ENCODE measurements around the gene TEC.

Gene TEC

GRCh38 chr4:48129307-48130014 lies 140.2 kb downstream of the TEC start:
- Mint-ChIP-seq H3K36me3 (ENCODE audit: low read depth) (peaks cover 3% of the 10 kb centered on the region), H3K4me3 (peak overlapping the region; percentile 83), H3K27me3 (no peaks in the 10 kb centered on the region), H3K27ac (peak overlapping the region; percentile 93), H3K4me1 (peaks cover 95% of the 10 kb centered on the region), H3K9me3 (no peaks in the 10 kb centered on the region)
- DNase-seq (peak; percentile 65), ATAC-seq (peak; percentile 50)

DNA sequence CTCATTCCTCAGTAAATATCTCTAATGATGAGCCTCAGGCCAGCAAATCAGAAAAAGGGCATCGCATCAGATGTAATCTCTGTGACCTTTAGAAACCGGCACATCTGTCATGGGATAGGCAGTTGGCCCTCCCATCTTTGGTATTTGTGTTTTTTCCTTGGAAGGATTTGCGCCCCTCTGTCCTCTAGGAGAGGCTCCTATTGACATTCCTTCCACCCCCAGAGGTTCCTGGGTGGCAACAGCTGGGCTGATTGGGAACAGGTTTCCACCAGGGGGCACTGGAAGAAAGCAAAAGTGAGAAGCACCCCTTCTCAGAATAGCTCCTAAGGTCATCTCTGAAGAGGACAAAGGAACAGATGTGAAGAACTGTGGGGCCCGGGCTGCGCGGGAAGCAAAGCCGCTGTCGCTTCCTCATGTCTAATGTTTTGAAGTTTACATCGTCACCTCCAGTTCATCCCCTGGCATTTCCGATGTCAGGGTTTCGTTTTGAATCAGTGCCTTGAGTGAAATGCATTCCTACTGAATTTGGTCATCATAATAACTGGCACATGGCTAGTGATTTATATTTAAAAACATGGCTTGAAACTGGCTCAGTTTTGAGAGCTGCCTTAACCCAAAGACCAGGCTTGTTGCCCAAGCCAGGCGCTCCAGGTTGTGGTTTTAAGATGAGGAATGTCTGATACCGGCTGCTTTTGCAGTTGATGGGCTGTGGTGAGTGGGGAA lies 141.8 kb downstream of the TEC start:
- DNase-seq (peak; percentile 81), ATAC-seq (peak; percentile 81)
- no peaks in the 10 kb centered on the region for H3K27me3 Mint-ChIP-seq
- peaks cover 3% of the 10 kb centered on the region for H3K36me3 Mint-ChIP-seq (ENCODE audit: low read depth)
- peaks cover 98% of the 10 kb centered on the region for H3K4me1 Mint-ChIP-seq
- H3K9me3 Mint-ChIP-seq: no peaks in the 10 kb centered on the region
- peak overlapping the region; percentile 83 for H3K4me3 Mint-ChIP-seq
- peak overlapping the region; percentile 93 for H3K27ac Mint-ChIP-seq

- ATAC-seq: no peak
- Mint-ChIP-seq H3K4me1 (peaks cover 93% of the 10 kb centered on the region), H3K4me3 (peak overlapping the region; percentile 83), H3K27me3 (no peaks in the 10 kb centered on the region), H3K9me3 (no peaks in the 10 kb centered on the region), H3K36me3 (ENCODE audit: low read depth) (peaks cover 3% of the 10 kb centered on the region), H3K27ac (peak overlapping the region; percentile 93)
- DNase-seq: no peak
These were observed 142.4 kb downstream of the TEC start for GRCh38 chr4:48127231-48127630.

GRCh38 chr4:48126621-48127020 lies 143.0 kb downstream of the TEC start:
- no peak for ATAC-seq
- DNase-seq: no peak
- H3K9me3 Mint-ChIP-seq: no peaks in the 10 kb centered on the region
- H3K4me1 Mint-ChIP-seq: peaks cover 87% of the 10 kb centered on the region
- no peaks in the 10 kb centered on the region for H3K27me3 Mint-ChIP-seq
- H3K4me3 Mint-ChIP-seq: no peak overlapping the region
- peaks cover 3% of the 10 kb centered on the region for H3K36me3 Mint-ChIP-seq (ENCODE audit: low read depth)
- peak overlapping the region; percentile 89 for H3K27ac Mint-ChIP-seq

GRCh38 chr4:48124870-48125269 lies 144.8 kb downstream of the TEC start:
- Mint-ChIP-seq H3K27me3 (no peaks in the 10 kb centered on the region), H3K36me3 (ENCODE audit: low read depth) (peaks cover 3% of the 10 kb centered on the region), H3K27ac (peak overlapping the region; percentile 89), H3K9me3 (no peaks in the 10 kb centered on the region), H3K4me3 (peak overlapping the region; percentile 56), H3K4me1 (peaks cover 69% of the 10 kb centered on the region)
- ATAC-seq (peak; percentile 31), DNase-seq (no peak)

DNA sequence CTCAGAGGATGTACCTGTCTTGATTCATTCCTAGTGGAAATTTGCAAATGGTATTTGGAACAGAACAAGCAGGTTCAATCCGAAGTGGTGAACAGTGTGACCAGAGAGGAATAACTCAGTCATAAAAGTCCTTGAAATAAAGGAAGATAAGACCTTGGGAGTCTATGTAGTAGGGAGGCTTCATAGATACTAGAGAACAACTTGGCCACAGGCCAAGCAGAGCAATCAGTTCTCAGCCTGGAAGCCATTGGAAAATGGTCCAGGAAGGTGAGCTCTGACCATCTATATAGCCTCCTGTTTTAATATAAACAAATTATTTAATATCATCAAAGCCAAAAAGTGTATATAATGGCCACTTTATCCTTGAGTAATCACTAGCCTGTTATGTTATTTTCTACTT lies 146.9 kb downstream of the TEC start:
- H3K27me3 Mint-ChIP-seq: no peaks in the 10 kb centered on the region
- no peak overlapping the region for H3K27ac Mint-ChIP-seq
- ATAC-seq (no peak), DNase-seq (no peak)
- no peaks in the 10 kb centered on the region for H3K9me3 Mint-ChIP-seq
- H3K36me3 Mint-ChIP-seq (ENCODE audit: low read depth): peaks cover 3% of the 10 kb centered on the region
- peaks cover 69% of the 10 kb centered on the region for H3K4me1 Mint-ChIP-seq
- no peak overlapping the region for H3K4me3 Mint-ChIP-seq

DNA sequence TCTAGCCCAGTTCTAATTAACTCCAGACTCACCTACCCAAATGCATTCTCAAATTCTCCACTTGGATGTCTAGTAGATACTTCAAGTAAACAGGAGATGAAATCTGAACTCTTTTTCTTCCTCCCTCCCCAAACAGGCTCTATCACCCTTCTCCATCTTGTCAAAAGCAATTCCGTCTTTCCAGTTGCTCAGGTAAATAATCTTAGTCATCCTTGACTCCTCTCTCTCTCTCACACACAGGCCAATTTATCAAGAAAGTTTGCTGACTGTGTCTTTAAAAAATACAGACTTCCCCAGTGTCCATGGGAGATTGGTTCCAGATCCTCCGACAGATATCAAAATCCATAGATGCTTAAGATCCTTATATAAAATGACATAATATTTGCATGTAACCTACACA lies 148.5 kb downstream of the TEC start:
- no peak overlapping the region for H3K4me3 Mint-ChIP-seq
- peaks cover 69% of the 10 kb centered on the region for H3K4me1 Mint-ChIP-seq
- H3K27ac Mint-ChIP-seq: no peak overlapping the region
- no peak for ATAC-seq
- H3K27me3 Mint-ChIP-seq: no peaks in the 10 kb centered on the region
- peaks cover 3% of the 10 kb centered on the region for H3K36me3 Mint-ChIP-seq (ENCODE audit: low read depth)
- H3K9me3 Mint-ChIP-seq: no peaks in the 10 kb centered on the region
- DNase-seq: no peak

DNA sequence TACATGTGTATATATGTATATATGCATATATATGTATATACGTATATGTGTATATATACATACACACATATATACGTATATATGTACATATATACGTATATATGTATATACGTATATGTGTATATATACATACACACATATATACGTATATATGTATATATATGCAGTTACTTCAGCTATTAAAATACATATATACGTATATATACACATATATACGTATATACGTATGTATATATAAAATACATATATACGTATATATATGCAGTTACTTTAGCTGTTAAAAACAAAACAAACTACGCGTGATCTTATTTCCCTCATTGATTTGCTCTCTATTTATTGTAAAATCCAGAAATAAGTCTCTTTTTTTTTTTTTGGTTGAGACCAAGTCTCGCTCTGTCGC lies 149.5 kb downstream of the TEC start:
- no peaks in the 10 kb centered on the region for H3K36me3 Mint-ChIP-seq (ENCODE audit: low read depth)
- no peak for ATAC-seq
- DNase-seq: no peak
- no peak overlapping the region for H3K4me3 Mint-ChIP-seq
- no peaks in the 10 kb centered on the region for H3K27me3 Mint-ChIP-seq
- peaks cover 63% of the 10 kb centered on the region for H3K4me1 Mint-ChIP-seq
- H3K9me3 Mint-ChIP-seq: no peaks in the 10 kb centered on the region
- H3K27ac Mint-ChIP-seq: no peak overlapping the region

- H3K27ac Mint-ChIP-seq: peak overlapping the region; percentile 10
- no peaks in the 10 kb centered on the region for H3K36me3 Mint-ChIP-seq (ENCODE audit: low read depth)
- H3K4me3 Mint-ChIP-seq: no peak overlapping the region
These were observed 150.0 kb downstream of the TEC start for GRCh38 chr4:48119646-48120045.

GRCh38 chr4:48118081-48118480 lies 151.6 kb downstream of the TEC start:
- Mint-ChIP-seq H3K27ac (peak overlapping the region; percentile 1), H3K9me3 (no peaks in the 10 kb centered on the region), H3K4me3 (no peak overlapping the region), H3K36me3 (ENCODE audit: low read depth) (peaks cover 3% of the 10 kb centered on the region), H3K27me3 (no peaks in the 10 kb centered on the region), H3K4me1 (peaks cover 58% of the 10 kb centered on the region)
- no peak for DNase-seq
- no peak for ATAC-seq

More at GRCh38 chr4:48119646-48120045, 150.0 kb downstream of the TEC start:
- DNase-seq (no peak), ATAC-seq (no peak)
- Mint-ChIP-seq H3K4me1 (peaks cover 59% of the 10 kb centered on the region), H3K9me3 (no peaks in the 10 kb centered on the region), H3K27me3 (no peaks in the 10 kb centered on the region)

GRCh38 chr4:48116582-48116981 lies 153.1 kb downstream of the TEC start:
- ATAC-seq (no peak), DNase-seq (no peak)
- H3K4me1 Mint-ChIP-seq: peaks cover 72% of the 10 kb centered on the region
- H3K27me3 Mint-ChIP-seq: no peaks in the 10 kb centered on the region
- no peaks in the 10 kb centered on the region for H3K9me3 Mint-ChIP-seq
- H3K27ac Mint-ChIP-seq: peak overlapping the region; percentile 10
- H3K36me3 Mint-ChIP-seq (ENCODE audit: low read depth): peaks cover 3% of the 10 kb centered on the region
- no peak overlapping the region for H3K4me3 Mint-ChIP-seq

DNA sequence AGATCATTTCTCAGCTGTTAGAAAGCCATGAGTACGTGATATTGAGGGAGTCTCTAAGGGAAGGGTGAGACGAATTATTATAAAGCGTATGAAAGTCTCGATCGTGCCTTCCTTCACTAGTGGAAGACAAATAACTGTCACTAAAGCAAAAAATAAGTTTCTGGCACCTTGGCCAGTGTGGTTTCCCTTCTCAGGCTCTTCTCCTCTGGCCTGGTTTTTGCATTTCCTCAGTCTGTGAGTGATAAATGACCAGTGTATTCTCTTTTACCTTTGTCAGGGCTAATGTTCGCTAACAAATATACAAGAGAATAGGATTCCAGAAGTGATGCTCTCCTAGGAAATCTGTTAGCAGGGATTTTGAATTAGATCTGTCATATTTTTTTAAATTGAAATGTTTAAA lies 155.2 kb downstream of the TEC start:
- H3K27ac Mint-ChIP-seq: peak overlapping the region; percentile 65

DNA sequence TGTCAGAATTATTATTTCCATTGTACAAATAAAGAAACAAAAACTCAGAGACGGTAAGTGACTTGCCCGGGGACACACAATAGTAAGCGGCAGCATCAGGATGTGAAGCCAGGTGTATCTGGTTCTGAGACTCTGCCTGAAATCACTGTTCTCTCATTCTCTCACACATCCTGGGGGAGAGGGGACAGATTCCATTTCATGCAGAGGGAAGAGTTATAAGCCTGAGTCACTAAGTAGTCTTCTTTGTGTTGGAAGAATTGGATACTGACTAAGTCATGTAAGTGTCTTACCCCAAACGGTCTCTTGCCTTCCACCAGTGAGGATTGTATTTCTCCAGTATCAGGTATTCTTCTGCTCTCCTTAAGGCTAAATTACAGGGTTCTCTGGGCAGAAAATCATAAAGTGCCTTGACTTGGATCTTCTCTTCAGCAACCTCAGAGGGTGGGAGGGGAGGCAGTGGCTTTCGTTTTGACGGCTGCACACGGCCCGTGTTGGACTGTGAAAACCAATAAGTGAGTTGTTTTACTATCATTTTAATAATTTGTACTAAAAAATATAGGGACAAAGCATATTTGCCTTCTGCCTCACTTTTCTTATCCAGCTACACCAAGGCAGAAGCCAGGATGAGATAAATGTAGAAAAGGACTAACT lies 157.5 kb downstream of the TEC start:
- Mint-ChIP-seq H3K4me3 (peak overlapping the region; percentile 55), H3K27ac (peak overlapping the region; percentile 65), H3K4me1 (peaks cover 64% of the 10 kb centered on the region), H3K9me3 (no peaks in the 10 kb centered on the region), H3K27me3 (no peaks in the 10 kb centered on the region), H3K36me3 (ENCODE audit: low read depth) (peaks cover 3% of the 10 kb centered on the region)
- peak; percentile 61 for ATAC-seq
- DNase-seq: no peak

More for the DNA sequence above, 155.2 kb downstream of the TEC start:
- Mint-ChIP-seq H3K4me3 (peak overlapping the region; percentile 59), H3K9me3 (no peaks in the 10 kb centered on the region), H3K27me3 (no peaks in the 10 kb centered on the region), H3K36me3 (ENCODE audit: low read depth) (peaks cover 3% of the 10 kb centered on the region), H3K4me1 (peaks cover 83% of the 10 kb centered on the region)
- ATAC-seq: no peak
- no peak for DNase-seq

DNA sequence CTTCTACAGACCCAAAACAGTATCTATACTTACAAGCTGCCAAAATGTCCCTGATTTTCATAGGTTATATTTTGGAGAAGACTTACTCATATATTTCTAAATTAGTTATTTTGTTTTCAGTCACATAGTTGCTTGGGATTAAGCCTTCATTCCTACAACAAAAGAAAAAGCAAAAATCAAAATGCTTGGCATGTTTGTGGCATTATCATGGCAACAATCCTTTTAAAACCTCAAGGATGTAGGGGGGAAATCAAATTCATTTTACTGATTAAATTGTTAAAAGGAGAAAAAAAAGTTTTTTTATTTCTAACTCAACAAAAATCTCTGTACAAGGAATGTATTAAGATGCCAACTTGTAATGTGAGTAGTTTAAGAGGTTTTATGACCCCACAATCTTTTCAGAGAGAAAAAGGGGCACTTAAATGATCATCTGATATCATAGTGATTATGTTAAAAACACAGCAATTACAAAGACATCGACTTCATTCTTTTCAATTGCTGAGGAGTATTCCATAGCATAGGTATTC lies 159.1 kb downstream of the TEC start:
- ATAC-seq (no peak), DNase-seq (no peak)
- H3K4me3 Mint-ChIP-seq: no peak overlapping the region
- peaks cover 62% of the 10 kb centered on the region for H3K4me1 Mint-ChIP-seq
- peaks cover 3% of the 10 kb centered on the region for H3K36me3 Mint-ChIP-seq (ENCODE audit: low read depth)
- H3K27ac Mint-ChIP-seq: no peak overlapping the region
- no peaks in the 10 kb centered on the region for H3K27me3 Mint-ChIP-seq
- no peaks in the 10 kb centered on the region for H3K9me3 Mint-ChIP-seq

All from activated naive CD8-positive, alpha-beta T cell treated with anti-CD3 and anti-CD28 coated beads, Interleukin-2, amount 50 U/mL, for 24 hours (primary cell).